Lung microvascular endothelial cell (primary cell): ENCODE results near the gene CTNNA3. TPM values are rescaled to one million over a fixed set of nuclear protein-coding genes. Genes with fewer than 3 reads are reported as not detected.

Source experiments
- DNase-seq, 2 donors: peaks; one replicate each; pipeline versions ENCODE4 v3.0.0 to v3.0.0-alpha.2; 2010; ENCODE audit warnings: low read depth in 2 of 2
- total RNA-seq: library from RNA; depleted of rRNA; stranded (reverse); fragments of >200 nt; gene quantifications from 2 replicates; pipeline ENCODE4 v1.2.1, GENCODE V29; 2014

The CTNNA3 gene
- total RNA-seq, 1 donor from 2014 or later = not detected

DNA sequence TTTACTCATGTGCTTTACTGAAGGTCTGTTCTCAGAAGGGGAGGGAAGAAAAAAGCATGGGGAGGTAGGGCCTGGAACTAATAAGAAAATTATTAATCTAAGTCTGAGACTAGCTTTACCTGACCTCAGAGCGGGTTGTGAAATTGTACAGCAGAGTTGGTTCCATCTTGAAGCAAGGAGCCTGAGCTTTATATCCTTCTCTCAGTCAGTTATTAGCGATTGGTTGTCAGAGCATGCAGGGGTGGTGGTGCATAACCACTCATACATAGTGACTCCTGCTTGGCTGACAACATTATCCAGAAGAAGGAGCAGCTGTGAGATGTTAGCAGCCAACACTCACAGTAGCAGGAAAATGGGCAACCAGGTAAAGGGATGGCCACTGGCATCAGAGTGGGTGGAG is 1746.5 kb downstream of the CTNNA3 start:
- no peak for DNase-seq

DNA sequence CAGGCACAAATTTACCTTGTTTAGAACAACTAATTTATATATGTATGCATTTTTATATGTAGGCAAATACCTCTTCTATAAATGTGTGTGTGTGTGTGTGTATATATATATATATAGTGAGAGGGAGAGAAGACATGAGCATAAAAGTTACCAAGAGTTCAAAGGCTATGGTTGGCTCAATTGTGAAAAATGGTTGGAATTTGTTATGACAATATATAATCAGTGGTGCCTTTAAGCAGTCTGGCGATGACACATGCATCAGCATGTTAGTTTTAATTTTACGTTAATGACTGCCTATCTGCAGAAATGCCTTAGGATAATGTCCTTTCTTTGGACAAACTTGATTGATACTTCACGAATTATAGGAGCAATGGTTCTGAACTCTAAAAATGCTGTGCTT is 1750.9 kb downstream of the CTNNA3 start:
- no peak for DNase-seq

DNA sequence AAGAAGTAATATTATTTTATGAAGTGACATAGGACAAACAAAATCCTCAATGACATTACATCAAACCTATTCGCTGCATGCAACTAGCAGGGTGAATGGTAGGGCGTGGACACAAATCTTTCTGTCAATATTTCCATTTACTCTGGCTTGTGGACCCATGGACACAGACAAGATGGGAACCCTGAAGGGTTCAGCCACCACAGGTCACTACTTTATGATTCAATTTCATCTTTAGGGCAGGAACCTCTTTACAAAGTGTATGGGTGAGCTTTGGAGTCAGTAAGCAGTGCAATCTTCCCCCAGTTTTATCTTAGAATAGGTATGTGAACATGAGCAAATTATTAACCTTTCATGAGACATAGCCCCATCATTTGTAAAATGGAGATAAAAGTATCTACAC is 1752.5 kb downstream of the CTNNA3 start:
- DNase-seq = no peak

DNA sequence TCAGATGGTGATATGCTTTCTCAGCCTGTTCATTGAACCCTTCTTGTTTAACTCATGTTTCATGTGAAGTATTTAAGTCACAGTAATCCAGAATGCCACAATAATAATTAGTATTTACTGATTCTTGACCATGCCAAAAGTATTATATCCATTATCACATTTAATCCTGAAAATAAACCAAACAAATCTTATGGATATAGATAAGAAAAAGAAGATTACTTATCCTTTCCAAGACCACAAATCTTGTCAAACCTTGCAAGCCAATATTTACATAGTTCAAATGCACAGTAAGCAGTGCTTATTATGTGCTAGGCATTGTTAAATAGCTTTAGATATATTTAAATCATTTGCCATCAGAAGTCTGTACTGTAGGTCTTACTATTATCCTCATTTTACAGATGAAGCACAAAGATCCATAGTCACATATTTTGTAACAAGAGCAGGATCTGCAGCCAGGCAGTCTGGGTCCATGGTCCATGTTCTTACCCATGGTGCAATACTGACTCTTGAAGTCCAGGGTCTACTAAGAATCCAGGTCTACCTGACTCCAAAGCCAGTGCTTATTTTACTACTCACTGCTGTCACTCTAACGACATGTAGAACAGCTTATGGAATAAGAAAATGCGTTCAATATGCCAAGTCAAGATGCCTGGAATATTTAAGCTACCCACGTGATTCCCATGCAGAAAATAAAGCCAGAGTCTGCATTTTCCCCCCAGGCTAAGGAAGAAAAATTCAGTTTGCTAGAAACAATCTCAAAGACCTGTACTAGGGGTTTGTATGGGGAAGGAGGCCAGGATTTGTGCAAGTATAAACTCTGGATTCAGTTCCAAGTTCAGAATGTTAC is 1755.0 kb downstream of the CTNNA3 start:
- no peak for DNase-seq

DNA sequence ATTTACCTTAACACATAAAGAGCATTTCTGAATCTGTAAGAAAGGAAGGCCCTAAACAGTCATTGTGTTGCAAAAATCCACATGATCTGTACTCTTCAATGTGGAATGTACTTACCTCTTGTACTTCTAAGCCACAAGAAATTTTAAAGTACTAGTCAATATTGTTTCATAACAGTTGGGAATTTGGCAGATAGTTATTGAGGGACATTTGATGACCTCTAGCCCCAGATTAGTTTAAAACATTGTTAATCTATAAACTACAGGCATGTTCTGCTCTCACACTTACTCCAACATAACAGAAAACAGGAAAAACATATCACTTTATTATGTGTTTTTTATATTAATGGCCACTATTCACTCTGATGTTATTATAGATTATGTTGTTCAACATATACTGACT is 1755.9 kb downstream of the CTNNA3 start:
- no peak for DNase-seq

DNA sequence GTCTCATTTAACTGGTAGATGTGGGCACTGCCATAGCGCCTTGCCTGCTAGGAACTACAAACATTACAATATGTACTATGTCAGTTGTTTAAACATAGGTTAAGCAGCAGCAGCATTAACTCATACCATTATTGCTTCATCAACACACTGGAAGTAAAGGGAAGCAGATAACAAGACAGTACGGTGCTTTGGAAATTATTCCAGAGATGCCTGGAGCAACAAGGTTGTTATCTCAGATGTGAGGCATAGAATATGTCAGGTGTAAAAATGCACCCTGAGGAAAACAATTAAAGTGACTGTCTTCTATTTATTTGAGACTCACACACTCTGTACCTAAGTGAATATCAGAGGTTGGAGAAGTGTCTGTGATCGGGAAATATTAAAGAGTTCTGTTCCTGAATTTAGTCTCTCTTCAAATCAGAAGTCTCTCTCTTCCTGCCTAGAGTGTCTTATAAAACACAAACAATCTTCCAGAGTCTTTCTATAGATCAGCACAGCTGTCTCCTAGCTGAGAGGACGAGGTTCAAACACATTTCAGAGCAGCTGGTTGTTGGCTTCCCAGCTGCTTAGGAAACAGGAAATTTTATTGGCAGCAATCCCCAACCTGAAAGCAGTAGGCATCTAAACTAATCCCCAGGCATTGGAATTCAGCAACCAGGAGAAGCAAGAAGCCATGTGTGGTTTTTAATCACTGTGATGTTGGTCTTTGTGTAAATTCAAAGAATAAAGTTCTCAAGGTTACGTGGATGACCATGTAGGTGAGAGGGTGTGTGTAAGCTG is 1764.5 kb downstream of the CTNNA3 start:
- no peak for DNase-seq

DNA sequence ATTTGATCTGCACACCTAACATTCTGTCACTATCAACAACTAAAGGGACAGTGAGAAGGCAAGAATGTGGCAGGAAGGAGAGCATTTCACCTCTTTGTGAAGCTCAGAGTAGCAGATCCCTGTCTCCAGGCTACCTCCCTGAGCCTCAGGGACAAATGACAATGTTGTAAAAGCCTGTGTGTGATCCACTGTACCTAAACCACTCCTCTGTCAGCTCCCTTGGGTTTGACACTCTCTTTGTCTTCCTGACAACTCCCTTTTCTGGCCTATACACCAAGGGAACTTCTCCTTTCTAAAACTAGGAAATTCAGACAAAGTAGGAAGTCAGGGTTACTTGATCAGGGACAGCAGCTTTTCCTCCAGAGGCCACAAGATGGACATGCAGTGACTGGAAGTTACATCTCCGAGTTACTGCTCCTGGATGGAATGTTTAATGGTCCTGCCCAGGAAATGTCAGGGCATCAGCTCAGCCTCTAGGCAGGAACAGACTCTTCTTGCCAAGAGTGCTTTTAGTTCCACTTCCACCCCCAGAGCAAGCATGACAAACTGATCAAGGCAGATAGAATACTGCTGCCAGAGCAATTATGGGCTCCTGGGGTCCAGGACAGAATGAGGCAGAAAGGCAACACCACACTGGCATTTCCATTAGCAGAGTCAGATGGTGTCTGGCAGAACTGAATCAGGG is 1784.7 kb downstream of the CTNNA3 start:
- DNase-seq = no peak

DNA sequence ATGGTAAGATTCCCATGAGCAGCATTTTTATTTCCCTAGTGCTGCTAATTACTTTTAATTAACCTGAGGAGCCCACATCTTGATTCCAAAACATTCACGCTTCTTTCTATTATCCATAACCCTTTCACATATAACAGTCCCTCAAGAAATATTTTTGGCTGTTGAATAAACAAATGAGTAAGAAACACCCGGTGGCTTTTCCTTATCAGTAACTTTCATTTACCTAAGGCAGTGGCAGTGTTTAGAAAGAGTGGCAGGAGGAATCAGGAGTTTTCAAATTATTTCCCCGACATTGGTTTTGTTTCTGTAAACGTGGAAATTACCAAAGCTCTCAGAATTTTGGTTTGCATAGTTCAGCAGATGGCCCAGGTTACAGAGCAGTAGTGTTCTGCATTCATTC is 1785.8 kb downstream of the CTNNA3 start:
- DNase-seq = no peak

DNA sequence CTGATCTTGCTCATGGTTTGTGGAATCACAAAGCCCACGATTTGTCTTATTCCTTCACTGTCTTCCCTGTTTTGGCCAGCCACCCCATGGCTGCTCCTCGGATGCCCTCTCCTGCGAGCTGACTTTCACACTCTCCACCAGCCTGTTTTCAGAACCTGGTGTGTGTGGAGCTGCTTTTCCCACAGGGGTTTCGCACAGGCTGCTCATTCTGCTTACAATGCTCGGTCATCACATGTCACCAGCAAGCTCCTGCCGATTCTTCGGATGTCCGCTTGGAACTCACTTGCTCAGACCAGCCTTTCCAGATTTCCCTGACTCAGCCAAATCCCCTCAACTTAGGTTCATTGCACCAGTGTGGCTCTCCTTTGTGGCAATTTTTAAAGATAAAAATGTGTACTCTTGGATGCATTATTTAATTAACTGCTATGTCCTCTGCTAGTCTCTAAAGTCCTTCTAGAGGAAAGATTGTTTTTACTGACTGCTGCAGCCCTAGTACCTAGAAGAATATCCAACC is 1788.7 kb downstream of the CTNNA3 start:
- DNase-seq = no peak

DNA sequence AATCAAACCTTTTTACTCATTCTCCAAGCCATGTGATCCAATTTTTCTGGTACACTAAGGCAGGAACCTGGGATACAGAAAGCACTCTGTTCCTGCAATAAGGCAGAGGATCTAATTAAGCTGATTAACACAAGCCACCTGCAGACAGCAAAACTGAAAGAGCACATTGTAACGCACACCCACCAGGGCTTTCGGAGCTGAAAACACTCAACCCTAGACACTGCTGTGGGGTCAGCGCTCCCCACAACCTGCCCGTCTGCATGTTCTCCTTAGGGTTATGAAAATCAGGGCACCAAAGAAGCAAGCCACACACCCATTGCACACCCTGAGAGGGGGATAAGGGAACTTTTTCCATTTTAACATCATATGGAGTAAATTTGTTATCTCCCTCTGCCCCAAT is 1792.4 kb downstream of the CTNNA3 start:
- DNase-seq = no peak

DNA sequence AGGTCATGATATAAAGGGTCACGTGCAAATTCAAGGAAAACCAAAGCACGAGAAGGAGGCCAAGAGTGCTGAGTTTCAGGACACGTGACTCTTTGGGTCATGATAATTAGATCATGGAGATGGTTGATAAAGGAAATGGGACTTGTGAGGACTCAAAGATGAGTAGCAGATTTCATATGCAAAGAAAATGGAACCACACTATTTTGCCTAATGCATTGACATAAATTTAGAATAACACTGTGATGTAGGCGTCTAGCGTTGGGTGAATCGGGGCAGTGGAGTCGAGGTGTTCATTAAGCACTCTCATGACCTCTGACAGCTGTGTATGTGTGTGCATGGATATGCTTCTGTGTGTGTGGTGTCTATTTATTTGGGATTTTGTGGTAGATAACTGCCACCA is 1795.7 kb downstream of the CTNNA3 start:
- DNase-seq = no peak

DNA sequence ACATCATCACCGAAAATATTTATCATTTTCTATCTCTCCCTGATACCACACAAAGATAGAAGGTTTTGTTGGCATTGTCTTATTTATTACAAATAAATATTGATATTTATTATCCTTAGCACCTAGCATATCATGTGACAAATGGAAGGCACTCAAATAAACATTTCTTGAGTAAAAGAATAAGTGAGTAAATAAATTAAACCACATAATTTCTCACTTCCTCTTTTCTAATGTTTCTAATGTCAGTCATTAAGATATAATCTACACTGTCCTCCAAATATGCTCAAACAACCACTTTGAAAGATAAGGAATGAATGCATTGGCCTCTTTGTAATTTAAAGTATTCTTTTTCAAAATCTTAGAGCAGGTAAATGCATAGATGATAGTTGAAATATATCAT is 1797.9 kb downstream of the CTNNA3 start:
- DNase-seq = no peak

DNA sequence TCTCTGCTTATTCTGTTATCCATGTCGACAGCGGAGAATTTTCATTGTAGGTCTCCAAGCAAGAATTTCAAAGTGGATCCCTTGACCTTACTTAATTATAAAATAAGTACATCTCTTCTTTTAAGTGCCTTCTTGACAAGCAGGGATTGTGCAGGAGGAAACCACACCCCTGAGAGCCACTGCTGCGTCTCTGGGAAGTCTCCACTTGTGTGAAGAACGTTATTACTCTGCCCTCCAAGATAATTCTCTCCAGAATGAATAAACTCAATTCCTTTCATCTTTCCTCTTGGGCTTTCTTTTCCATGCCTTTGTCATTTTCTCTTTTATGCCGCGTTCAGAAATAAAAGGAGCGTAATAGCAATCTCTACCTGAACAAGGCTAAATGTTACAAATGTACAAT is 1801.0 kb downstream of the CTNNA3 start:
- DNase-seq = no peak

DNA sequence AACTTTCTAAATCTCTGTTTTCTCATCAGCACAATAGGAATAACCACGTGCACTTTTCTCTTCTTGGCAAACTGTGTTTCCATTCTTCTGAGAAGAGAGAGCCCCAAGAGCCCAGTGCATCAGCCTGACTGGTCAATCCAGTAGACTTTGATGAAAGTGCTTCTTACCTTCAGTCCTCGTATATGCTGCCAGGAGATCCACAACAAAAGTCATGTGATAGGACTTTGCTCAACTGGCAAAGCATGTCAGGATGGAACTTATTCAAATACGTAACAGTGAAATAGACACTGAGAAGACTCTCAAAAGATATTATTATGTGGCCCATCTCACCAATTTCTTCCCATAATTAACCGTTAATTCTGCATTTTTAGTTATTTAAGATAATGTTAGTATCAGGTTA is 1801.6 kb downstream of the CTNNA3 start:
- no peak for DNase-seq

DNA sequence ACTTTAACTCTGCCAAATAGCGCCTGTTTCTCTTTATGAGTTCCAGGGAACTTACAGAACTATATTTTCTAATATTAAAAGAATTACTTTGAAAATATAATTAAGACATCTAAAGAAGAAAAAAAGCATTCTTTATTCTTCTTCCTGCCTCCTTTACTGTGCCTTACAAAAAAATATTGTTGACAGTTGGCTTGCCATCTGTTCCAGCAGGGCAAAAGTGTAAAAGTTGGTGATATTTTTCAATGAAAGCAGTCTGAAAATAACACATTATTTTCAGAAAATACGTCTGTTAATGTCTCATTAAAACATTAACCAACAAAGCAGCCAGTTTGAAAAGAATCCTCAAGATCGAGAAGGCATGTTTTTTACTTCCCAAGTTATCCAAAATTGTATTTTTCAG is 1802.3 kb downstream of the CTNNA3 start:
- no peak for DNase-seq

DNA sequence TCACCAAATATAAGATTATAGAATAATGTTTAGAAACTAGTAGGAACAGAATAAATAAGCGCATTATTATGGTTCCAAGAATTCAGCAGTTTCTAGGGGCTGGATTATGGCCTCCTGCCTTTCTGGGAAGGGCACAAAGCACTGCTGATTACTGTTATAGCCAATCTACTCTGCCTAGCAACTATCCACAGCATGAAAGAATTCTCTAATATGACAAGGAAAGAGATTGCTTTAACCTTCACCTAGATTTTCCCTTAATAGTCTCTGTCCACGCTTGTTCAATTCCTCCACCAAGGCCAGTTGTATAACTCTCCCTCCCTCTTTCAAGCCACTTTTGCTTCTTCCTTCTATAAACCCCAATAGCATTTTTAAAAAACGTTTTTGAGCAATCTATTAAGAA is 1803.7 kb downstream of the CTNNA3 start:
- DNase-seq = no peak

DNA sequence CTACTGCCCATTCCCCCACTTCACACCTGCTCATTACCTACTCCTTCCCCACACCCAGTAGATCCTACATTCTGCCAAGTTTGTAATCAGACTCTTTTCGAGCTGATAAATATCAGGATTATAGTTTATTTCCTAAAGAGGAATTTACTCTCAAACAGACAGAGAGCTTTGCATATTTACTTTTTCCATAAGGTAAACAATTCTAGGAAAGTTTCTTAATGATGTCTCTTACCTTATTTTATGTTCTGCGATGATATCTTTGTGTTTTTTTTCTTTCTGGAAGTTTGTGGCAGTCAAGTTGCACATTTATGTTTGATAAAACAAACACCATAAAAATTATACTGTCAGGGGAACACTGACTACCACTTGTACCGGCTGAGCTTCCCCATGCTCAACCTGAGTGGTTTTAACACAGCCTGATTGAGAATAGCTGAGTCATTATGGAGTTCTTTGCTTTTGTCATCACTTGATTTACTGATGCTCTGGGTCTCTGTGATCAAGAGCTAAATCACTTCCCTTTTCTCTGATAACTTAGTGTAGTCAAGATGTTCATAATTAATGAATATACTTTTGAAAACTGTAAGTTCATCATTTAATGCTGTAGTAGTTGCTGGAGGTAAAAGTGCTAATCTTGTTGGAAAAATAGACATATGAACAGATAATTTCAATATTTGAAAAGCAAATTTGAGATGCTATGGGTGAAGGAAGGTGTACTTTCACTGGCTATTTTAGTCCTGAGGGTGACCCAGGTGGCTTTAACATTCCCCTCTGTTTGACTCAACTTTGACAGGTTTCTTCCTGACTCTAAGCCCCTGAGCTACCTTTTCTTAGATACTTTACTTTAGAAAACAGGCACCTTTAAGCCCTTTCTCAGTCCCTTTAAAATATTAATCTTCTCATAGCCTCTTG is 1804.7 kb downstream of the CTNNA3 start:
- DNase-seq = no peak

DNA sequence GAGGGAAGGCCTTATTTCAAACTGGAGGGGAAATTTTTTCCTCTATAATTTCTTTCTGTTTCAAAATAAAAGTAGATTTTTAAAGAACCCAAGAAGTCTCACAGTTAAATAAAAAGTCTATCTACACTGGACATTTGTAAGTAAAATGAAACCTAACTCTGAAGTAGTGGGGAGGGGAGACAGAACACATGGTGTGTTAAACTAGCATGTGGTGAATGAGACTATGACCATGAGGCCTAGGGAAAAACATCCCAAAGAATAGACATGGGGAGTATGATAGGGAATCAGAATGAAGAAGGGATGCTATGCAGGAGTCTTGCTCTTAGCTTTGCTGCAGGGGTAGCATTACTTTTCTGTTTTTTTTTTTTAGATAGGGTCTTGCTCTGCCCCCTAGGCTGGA is 1831.5 kb downstream of the CTNNA3 start:
- DNase-seq = no peak

DNA sequence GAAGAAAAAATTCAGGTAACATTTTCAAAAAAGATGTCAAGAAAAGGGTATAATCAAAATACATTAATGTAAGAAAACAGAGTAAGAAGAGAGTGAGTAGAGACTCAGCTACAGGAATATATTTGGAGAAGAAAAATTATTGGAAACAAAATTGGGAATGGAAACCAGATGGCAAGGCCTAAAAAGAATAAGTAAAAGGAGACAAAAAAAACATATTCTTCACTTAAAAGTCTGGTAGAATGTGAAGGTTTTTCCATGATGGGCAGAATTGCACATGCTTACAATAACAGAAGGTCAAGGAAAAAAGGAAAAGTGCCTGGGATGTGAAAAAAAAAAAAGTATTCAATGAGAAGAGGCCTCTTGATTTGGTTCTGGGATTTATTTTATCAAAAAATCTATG is 1832.0 kb downstream of the CTNNA3 start:
- DNase-seq = no peak
